Mesothelial cell of epicardium (in vitro differentiated cells): ENCODE measurements around the gene PLEKHA5. TPM values are rescaled to one million over a fixed set of nuclear protein-coding genes. Genes with fewer than 3 reads are reported as not detected.

Source experiments
- DNase-seq, 2 experiments: peaks; one replicate each; pipeline ENCODE4 v3.0.0; 2021; ENCODE audit warnings: low spot score in 2 of 2; ENCODE audit not compliant: unreplicated experiment in 2 of 2
- H3K27ac Mint-ChIP-seq: 2 replicates; pipeline ENCODE4 v1.8.0; 2021; ENCODE audit warnings: mixed read lengths
- H3K27me3 Mint-ChIP-seq: 2 replicates; pipeline ENCODE4 v1.8.0; 2021; ENCODE audit warnings: low read depth, mixed read lengths
- H3K36me3 Mint-ChIP-seq: 2 replicates; pipeline ENCODE4 v1.8.0; 2021; ENCODE audit warnings: mixed read lengths
- H3K4me1 Mint-ChIP-seq: 2 replicates; pipeline ENCODE4 v1.8.0; 2021; ENCODE audit warnings: mixed read lengths
- H3K4me3 Mint-ChIP-seq: 2 replicates; pipeline ENCODE4 v1.8.0; 2021; ENCODE audit warnings: mild to moderate bottlenecking, moderate library complexity, mixed read lengths
- H3K9me3 Mint-ChIP-seq: 2 replicates; pipeline ENCODE4 v1.8.0; 2021; ENCODE audit warnings: mixed read lengths
- CTCF ChIP-seq: fragments of 200-600 bp; sonication (generic); IDR thresholded peaks from one replicate; pipeline ENCODE4 v1.5.0; 2021; ENCODE audit warnings: antibody characterized with exemption; ENCODE audit not compliant: unreplicated experiment
- total RNA-seq: library from RNA; stranded (reverse); gene quantifications from 3 replicates; pipeline ENCODE4 v1.2.1, GENCODE V29; 2021

Gene PLEKHA5
- total RNA-seq, 1 donor from 2014 or later = 52.0 TPM

GRCh38 chr12:19234981-19235871 lies 105.7 kb downstream of the PLEKHA5 start:
- peak overlapping the region; percentile 84 for H3K27ac Mint-ChIP-seq
- H3K36me3 Mint-ChIP-seq = peaks cover 2% of the 10 kb centered on the region
- H3K9me3 Mint-ChIP-seq = no peaks in the 10 kb centered on the region
- H3K27me3 Mint-ChIP-seq = no peaks in the 10 kb centered on the region
- H3K4me3 Mint-ChIP-seq = no peak overlapping the region
- DNase-seq = no peak
- TF ChIP-seq CTCF = no peak
- H3K4me1 Mint-ChIP-seq = peaks cover 31% of the 10 kb centered on the region

GRCh38 chr12:19236656-19237055 lies 107.1 kb downstream of the PLEKHA5 start:
- Mint-ChIP-seq H3K9me3 (no peaks in the 10 kb centered on the region), H3K27ac (no peak overlapping the region), H3K36me3 (no peaks in the 10 kb centered on the region), H3K4me3 (no peak overlapping the region), H3K27me3 (no peaks in the 10 kb centered on the region), H3K4me1 (peaks cover 33% of the 10 kb centered on the region)
- DNase-seq = no peak
- TF ChIP-seq CTCF = no peak

GRCh38 chr12:19238540-19238939 lies 109.0 kb downstream of the PLEKHA5 start:
- DNase-seq = no peak
- H3K4me1 Mint-ChIP-seq = peaks cover 33% of the 10 kb centered on the region
- H3K27me3 Mint-ChIP-seq = no peaks in the 10 kb centered on the region
- no peak overlapping the region for H3K27ac Mint-ChIP-seq
- no peaks in the 10 kb centered on the region for H3K9me3 Mint-ChIP-seq
- H3K36me3 Mint-ChIP-seq = no peaks in the 10 kb centered on the region
- TF ChIP-seq CTCF = no peak
- H3K4me3 Mint-ChIP-seq = no peak overlapping the region

GRCh38 chr12:19239102-19239501 lies 109.6 kb downstream of the PLEKHA5 start:
- Mint-ChIP-seq H3K36me3 (no peaks in the 10 kb centered on the region), H3K27ac (no peak overlapping the region), H3K27me3 (no peaks in the 10 kb centered on the region), H3K4me1 (peaks cover 29% of the 10 kb centered on the region), H3K9me3 (no peaks in the 10 kb centered on the region), H3K4me3 (no peak overlapping the region)
- no peak for TF ChIP-seq CTCF
- no peak for DNase-seq

- Mint-ChIP-seq H3K27me3 (no peaks in the 10 kb centered on the region), H3K4me1 (peaks cover 23% of the 10 kb centered on the region), H3K4me3 (no peak overlapping the region), H3K9me3 (no peaks in the 10 kb centered on the region), H3K27ac (peak overlapping the region; percentile 4), H3K36me3 (no peaks in the 10 kb centered on the region)
- no peak for TF ChIP-seq CTCF
- no peak for DNase-seq
Measured at GRCh38 chr12:19239616-19240234, 110.2 kb downstream of the PLEKHA5 start.
